H9 (cell line): Measurements from ENCODE around the gene MX1. TPM values are rescaled to one million over a fixed set of nuclear protein-coding genes. Genes with fewer than 3 reads are reported as not detected.

ENCODE experiments used
- DNase-seq: peaks from one replicate; pipeline ENCODE4 v3.0.0-alpha.2; 2017
- H2AFZ ChIP-seq: one replicate; pipeline ENCODE4 v1.6.1; 2013; ENCODE audit warnings: mild to moderate bottlenecking, low read length, control low read depth, moderate library complexity
- H2AK5ac ChIP-seq: 2 replicates; pipeline ENCODE4 v1.6.1; 2013; ENCODE audit warnings: low read length, control low read depth, mixed read lengths; ENCODE audit not compliant: insufficient read length
- H2BK120ac ChIP-seq: one replicate; pipeline ENCODE4 v1.6.1; 2013; ENCODE audit warnings: low read depth, mild to moderate bottlenecking, low read length, control low read depth, inconsistent platforms; ENCODE audit not compliant: poor library complexity, severe bottlenecking
- H2BK12ac ChIP-seq: 2 replicates; pipeline ENCODE4 v1.6.1; 2013; ENCODE audit warnings: low read length, control low read depth, mixed read lengths, low read depth; ENCODE audit not compliant: insufficient read length
- H2BK15ac ChIP-seq: 2 replicates; pipeline ENCODE4 v1.6.1; 2013; ENCODE audit warnings: low read depth, low read length, control low read depth
- H2BK20ac ChIP-seq: one replicate; pipeline ENCODE4 v1.6.1; 2013; ENCODE audit warnings: low read depth, mild to moderate bottlenecking, low read length, control low read depth, inconsistent platforms; ENCODE audit not compliant: poor library complexity, severe bottlenecking
- H2BK5ac ChIP-seq: 2 replicates; pipeline ENCODE4 v1.6.1; 2013; ENCODE audit warnings: low read length, control low read depth, mixed read lengths; ENCODE audit not compliant: insufficient read length
- H3K14ac ChIP-seq: 2 replicates; pipeline ENCODE4 v1.6.1; 2013; ENCODE audit warnings: low read length, control low read depth; ENCODE audit not compliant: insufficient read depth
- H3K18ac ChIP-seq: 2 replicates; pipeline ENCODE4 v1.6.1; 2013; ENCODE audit warnings: low read depth, mild to moderate bottlenecking, mixed read lengths, low read length, control low read depth; ENCODE audit not compliant: insufficient read length
- H3K23ac ChIP-seq: 2 replicates; pipeline ENCODE4 v1.6.1; 2013; ENCODE audit warnings: low read length, control low read depth, mixed read lengths, low read depth; ENCODE audit not compliant: insufficient read length
- H3K23me2 ChIP-seq: 2 replicates; pipeline ENCODE4 v1.6.1; 2013; ENCODE audit warnings: low read depth, mild to moderate bottlenecking, mixed read lengths, low read length, control low read depth; ENCODE audit not compliant: insufficient read length, poor library complexity, severe bottlenecking
- H3K27ac ChIP-seq: 2 replicates; pipeline ENCODE4 v1.5.1; 2013; ENCODE audit warnings: low read length, control low read depth, mixed read lengths, low read depth; ENCODE audit not compliant: insufficient read length
- H3K27me3 ChIP-seq: 2 replicates; pipeline ENCODE4 v1.6.1; 2013; ENCODE audit warnings: low read length, control low read depth, inconsistent platforms; ENCODE audit not compliant: insufficient read depth
- H3K4ac ChIP-seq: 2 replicates; pipeline ENCODE4 v1.6.1; 2013; ENCODE audit warnings: low read depth, mild to moderate bottlenecking, control low read depth, inconsistent platforms, low read length, moderate library complexity
- H3K4me1 ChIP-seq: 2 replicates; pipeline ENCODE4 v1.6.1; 2013; ENCODE audit warnings: low read length, control low read depth, inconsistent platforms; ENCODE audit not compliant: insufficient read depth
- H3K4me2 ChIP-seq: 2 replicates; pipeline ENCODE4 v1.6.1; 2013; ENCODE audit warnings: low read length, control low read depth, mixed read lengths; ENCODE audit not compliant: insufficient read length, insufficient read depth
- H3K56ac ChIP-seq: 2 replicates; pipeline ENCODE4 v1.6.1; 2013; ENCODE audit warnings: low read depth, mild to moderate bottlenecking, mixed read lengths, low read length, control low read depth; ENCODE audit not compliant: insufficient read length
- H3K79me1 ChIP-seq: 2 replicates; pipeline ENCODE4 v1.6.1; 2013; ENCODE audit warnings: low read depth, mild to moderate bottlenecking, moderate library complexity, low read length, control low read depth, inconsistent platforms; ENCODE audit not compliant: insufficient read depth, poor library complexity, severe bottlenecking
- H3K79me2 ChIP-seq: 2 replicates; pipeline ENCODE4 v1.6.1; 2013; ENCODE audit warnings: low read length, control low read depth, inconsistent platforms; ENCODE audit not compliant: insufficient read depth
- H3K9ac ChIP-seq: 2 replicates; pipeline ENCODE4 v1.6.1; 2013; ENCODE audit warnings: low read length, control low read depth, mixed read lengths; ENCODE audit not compliant: insufficient read length; ENCODE audit errors: extremely low read depth
- H3K9me3 ChIP-seq: one replicate; pipeline ENCODE4 v1.6.1; 2013; ENCODE audit warnings: low read depth, low read length, inconsistent platforms; ENCODE audit not compliant: control insufficient read depth
- H3T11ph ChIP-seq: one replicate; pipeline ENCODE4 v1.6.1; 2013; ENCODE audit warnings: mild to moderate bottlenecking, low read length, control low read depth, inconsistent platforms
- H4K20me1 ChIP-seq: one replicate; pipeline ENCODE4 v1.6.1; 2013; ENCODE audit not compliant: control insufficient read depth, insufficient read length, insufficient read depth
- H4K5ac ChIP-seq: 2 replicates; pipeline ENCODE4 v1.6.1; 2013; ENCODE audit warnings: low read depth, mild to moderate bottlenecking, mixed read lengths, low read length, control low read depth; ENCODE audit not compliant: insufficient read length
- H4K8ac ChIP-seq: replicated peaks from 2 replicates; pipeline ENCODE4 v1.6.1; 2013; ENCODE audit warnings: low read length, control low read depth, mixed read lengths, low read depth; ENCODE audit not compliant: insufficient read length
- H4K91ac ChIP-seq: 2 replicates; pipeline ENCODE4 v1.6.1; 2013; ENCODE audit warnings: low read depth, mild to moderate bottlenecking, moderate library complexity, mixed read lengths, low read length, control low read depth; ENCODE audit not compliant: insufficient read length
- H3K27ac Mint-ChIP-seq, 3 experiments: 2 replicates in 2 of 3; 3 replicates in 1 of 3; pipeline ENCODE4 v1.8.0; 2020 to 2021; ENCODE audit warnings: mixed read lengths in 3 of 3, mild to moderate bottlenecking in 1 of 3, moderate library complexity in 1 of 3
- H3K27me3 Mint-ChIP-seq: 2 replicates; pipeline ENCODE4 v1.8.0; 2021; ENCODE audit warnings: low read depth, mild to moderate bottlenecking, moderate library complexity, mixed read lengths
- H3K36me3 Mint-ChIP-seq, 3 experiments: 2 replicates in 2 of 3; 3 replicates in 1 of 3; pipeline ENCODE4 v1.8.0; 2020 to 2021; ENCODE audit warnings: low read depth in 3 of 3, mixed read lengths in 3 of 3; ENCODE audit not compliant: insufficient read depth in 1 of 3
- H3K4me1 Mint-ChIP-seq, 2 experiments: 2 replicates each; pipeline ENCODE4 v1.8.0; 2020; ENCODE audit warnings: mixed read lengths in 2 of 2
- H3K4me3 Mint-ChIP-seq, 2 experiments: 2 replicates in 1 of 2; 3 replicates in 1 of 2; pipeline ENCODE4 v1.8.0; 2020 to 2021; ENCODE audit warnings: mild to moderate bottlenecking in 2 of 2, mixed read lengths in 2 of 2, moderate library complexity in 1 of 2
- H3K9me3 Mint-ChIP-seq, 2 experiments: 2 replicates in 1 of 2; 3 replicates in 1 of 2; pipeline ENCODE4 v1.8.0; 2020; ENCODE audit warnings: mild to moderate bottlenecking in 2 of 2, mixed read lengths in 2 of 2, moderate library complexity in 1 of 2
- WGBS: extraction: QIAGEN DNeasy Blood & Tissue Kit; methylation state at CpG from one replicate; pipeline ENCODE4 v1.1.7; 2013; ENCODE audit warnings: missing lambda C conversion rate, low lambda C conversion rate, mixed read lengths; ENCODE audit not compliant: insufficient read length; ENCODE audit errors: extremely low coverage; 5-methylcytosine and 5-hydroxymethylcytosine counted together
- total RNA-seq: library from RNA; stranded (reverse); gene quantifications from 2 replicates; pipeline ENCODE4 v1.2.1, GENCODE V29; 2021
- TF ChIP-seq, protein P1 (sequence below): fragments of 200-600 bp; sonication (generic); conservative IDR thresholded peaks from 3 replicates; pipeline ENCODE4 v1.8.0; 2021; ENCODE audit warnings: antibody characterized with exemption, mild to moderate bottlenecking

MX1 gene
- total RNA-seq, 1 experiment from 2014 or later, result 6.3 TPM

DNA sequence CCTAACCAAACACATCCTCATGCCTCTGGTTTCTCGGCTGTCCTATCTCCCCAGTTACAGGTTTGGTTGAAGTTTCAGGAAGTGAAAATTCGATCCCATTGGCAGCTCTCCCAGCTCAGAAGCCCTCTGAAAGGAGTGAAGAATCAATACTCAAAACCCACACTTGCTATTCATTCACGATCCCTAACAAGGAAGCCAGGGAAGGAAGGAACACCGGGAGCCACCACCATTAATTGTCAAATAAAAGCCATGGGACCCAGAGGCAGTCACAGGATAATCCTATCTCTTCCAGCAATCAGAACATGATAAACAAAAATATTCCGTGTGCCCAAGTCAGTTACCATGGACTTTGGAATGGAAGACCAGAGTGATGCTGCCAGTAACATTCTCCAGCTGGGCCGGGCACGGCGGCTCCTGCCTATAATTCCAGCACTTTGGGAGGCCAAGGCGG lies 74.9 kb downstream of the MX1 start:
- H3K9me3 Mint-ChIP-seq, result no peaks in the 10 kb centered on the region
- no peaks in the 10 kb centered on the region; the same call in 1 of the 2 replicates for H3K4me1 ChIP-seq
- no peak overlapping the region for H2BK5ac ChIP-seq
- no peak overlapping the region for H2BK120ac ChIP-seq
- H4K20me1 ChIP-seq, result no peaks in the 10 kb centered on the region
- no peak overlapping the region for H3K23ac ChIP-seq
- H3K4me3 Mint-ChIP-seq, result no peak overlapping the region
- no peak overlapping the region for H2AFZ ChIP-seq
- no peak overlapping the region for H2AK5ac ChIP-seq
- no peak overlapping the region for H2BK12ac ChIP-seq
- peaks cover 3% of the 10 kb centered on the region; the same call in 1 of the 2 replicates for H3K27me3 ChIP-seq
- H2BK20ac ChIP-seq, result no peak overlapping the region
- no peaks in the 10 kb centered on the region for H3K79me1 ChIP-seq
- H3K36me3 Mint-ChIP-seq, result no peaks in the 10 kb centered on the region
- peaks cover 13% of the 10 kb centered on the region for H3K27me3 Mint-ChIP-seq
- H4K5ac ChIP-seq, result no peak overlapping the region
- H3K14ac ChIP-seq, result no peak overlapping the region
- H3K27ac ChIP-seq, result no peak overlapping the region
- H3K23me2 ChIP-seq, result no peaks in the 10 kb centered on the region
- H3K4me1 Mint-ChIP-seq, result peaks cover 36% of the 10 kb centered on the region in 2 experiments
- TF ChIP-seq, protein P1, sequence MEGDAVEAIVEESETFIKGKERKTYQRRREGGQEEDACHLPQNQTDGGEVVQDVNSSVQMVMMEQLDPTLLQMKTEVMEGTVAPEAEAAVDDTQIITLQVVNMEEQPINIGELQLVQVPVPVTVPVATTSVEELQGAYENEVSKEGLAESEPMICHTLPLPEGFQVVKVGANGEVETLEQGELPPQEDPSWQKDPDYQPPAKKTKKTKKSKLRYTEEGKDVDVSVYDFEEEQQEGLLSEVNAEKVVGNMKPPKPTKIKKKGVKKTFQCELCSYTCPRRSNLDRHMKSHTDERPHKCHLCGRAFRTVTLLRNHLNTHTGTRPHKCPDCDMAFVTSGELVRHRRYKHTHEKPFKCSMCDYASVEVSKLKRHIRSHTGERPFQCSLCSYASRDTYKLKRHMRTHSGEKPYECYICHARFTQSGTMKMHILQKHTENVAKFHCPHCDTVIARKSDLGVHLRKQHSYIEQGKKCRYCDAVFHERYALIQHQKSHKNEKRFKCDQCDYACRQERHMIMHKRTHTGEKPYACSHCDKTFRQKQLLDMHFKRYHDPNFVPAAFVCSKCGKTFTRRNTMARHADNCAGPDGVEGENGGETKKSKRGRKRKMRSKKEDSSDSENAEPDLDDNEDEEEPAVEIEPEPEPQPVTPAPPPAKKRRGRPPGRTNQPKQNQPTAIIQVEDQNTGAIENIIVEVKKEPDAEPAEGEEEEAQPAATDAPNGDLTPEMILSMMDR, result no peak
- H3K79me2 ChIP-seq, result no peaks in the 10 kb centered on the region; the same call in 1 of the 2 replicates
- no peak overlapping the region for H3K56ac ChIP-seq
- H3K4ac ChIP-seq, result no peak overlapping the region
- H2BK15ac ChIP-seq, result no peak overlapping the region
- H3K9me3 ChIP-seq, result no peaks in the 10 kb centered on the region
- no peak overlapping the region for H3T11ph ChIP-seq
- H3K4me2 ChIP-seq, result no peak overlapping the region
- no peak overlapping the region for H3K9ac ChIP-seq
- DNase-seq, result no peak
- no peak overlapping the region for H4K91ac ChIP-seq
- no CpG with 5 or more reads among the region's 9 CpGs for WGBS
- peak overlapping the region in 1 of 3 experiments; percentile 37; a peak in 1 of 7 replicates for H3K27ac Mint-ChIP-seq
- H4K8ac ChIP-seq, result no peak overlapping the region
- no peak overlapping the region for H3K18ac ChIP-seq
